ENCODE data around the gene ADCY3.

GRCh38 chr2:24855726-24856125 is 64.3 kb downstream of the ADCY3 start:
- TF ChIP-seq POLR2A (IDR thresholded peaks at IDR 0.05; ENCODE audit: low read depth, low read length) (no peak), POLR2AphosphoS5 (IDR thresholded peaks at IDR 0.05; ENCODE audit: low read depth, low read length) (no peak), TAF1 (IDR thresholded peaks at IDR 0.05; ENCODE audit: borderline replicate concordance, low read depth, low read length) (no peak)

Measured in GM12892 (cell line).